ENCODE data around the gene ANKS1B.

ANKS1B gene

DNA sequence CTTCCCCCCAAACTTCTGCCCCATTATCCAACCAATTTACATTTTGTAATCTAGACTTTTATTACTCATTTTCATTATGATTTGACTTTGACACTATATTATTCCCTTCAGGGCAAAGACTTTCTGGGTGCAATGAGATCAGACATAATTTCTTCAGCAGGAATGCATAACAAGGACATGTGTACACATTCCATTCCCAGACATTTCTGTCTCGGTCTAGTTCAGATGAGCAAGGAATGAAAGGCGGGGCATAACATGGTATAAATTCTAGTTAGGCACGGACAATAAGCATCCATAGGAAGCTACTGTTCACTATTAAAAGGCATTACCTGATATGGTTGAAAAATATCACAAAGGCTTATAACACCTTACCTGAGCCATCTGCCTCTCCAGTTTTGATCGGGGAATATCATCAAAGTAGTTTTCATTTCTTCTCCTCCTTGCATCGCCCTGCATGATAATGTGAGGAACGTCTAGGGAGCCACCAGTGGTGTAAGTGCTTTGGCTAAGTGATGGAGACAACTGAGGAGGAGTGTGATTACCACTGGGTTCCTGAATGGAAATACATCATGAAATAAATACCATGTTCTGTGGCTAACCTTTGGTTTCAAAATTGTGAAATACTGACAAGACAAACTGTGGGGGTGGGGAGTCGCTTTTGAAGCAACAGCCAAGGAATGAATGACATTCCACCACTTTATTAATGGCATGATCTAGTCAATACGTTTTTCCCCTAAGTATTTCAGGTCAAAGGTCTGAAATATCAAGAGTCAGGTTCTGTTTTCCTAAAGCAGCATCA, 1155.7 kb downstream of the ANKS1B start:
- H3K27ac ChIP-seq = no peak overlapping the region
- H3K4me2 ChIP-seq = no peak overlapping the region
- no peaks in the 10 kb centered on the region for H3K4me1 ChIP-seq (ENCODE audit: low read depth, poor library complexity, severe bottlenecking)
- no peaks in the 10 kb centered on the region for H3K27me3 ChIP-seq (ENCODE audit: insufficient read depth, low read depth)
- H4K20me1 ChIP-seq (ENCODE audit: insufficient read depth) = no peaks in the 10 kb centered on the region
- no peaks in the 10 kb centered on the region for H3K36me3 ChIP-seq (ENCODE audit: insufficient read depth)
- H3K9ac ChIP-seq = no peak overlapping the region
- no peak overlapping the region for H2AFZ ChIP-seq (ENCODE audit: low read depth)
- TF ChIP-seq, protein P1, sequence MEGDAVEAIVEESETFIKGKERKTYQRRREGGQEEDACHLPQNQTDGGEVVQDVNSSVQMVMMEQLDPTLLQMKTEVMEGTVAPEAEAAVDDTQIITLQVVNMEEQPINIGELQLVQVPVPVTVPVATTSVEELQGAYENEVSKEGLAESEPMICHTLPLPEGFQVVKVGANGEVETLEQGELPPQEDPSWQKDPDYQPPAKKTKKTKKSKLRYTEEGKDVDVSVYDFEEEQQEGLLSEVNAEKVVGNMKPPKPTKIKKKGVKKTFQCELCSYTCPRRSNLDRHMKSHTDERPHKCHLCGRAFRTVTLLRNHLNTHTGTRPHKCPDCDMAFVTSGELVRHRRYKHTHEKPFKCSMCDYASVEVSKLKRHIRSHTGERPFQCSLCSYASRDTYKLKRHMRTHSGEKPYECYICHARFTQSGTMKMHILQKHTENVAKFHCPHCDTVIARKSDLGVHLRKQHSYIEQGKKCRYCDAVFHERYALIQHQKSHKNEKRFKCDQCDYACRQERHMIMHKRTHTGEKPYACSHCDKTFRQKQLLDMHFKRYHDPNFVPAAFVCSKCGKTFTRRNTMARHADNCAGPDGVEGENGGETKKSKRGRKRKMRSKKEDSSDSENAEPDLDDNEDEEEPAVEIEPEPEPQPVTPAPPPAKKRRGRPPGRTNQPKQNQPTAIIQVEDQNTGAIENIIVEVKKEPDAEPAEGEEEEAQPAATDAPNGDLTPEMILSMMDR (conservative IDR thresholded peaks at IDR 0.05; ENCODE audit: low read depth, low read length) = no peak
- no peaks in the 10 kb centered on the region for H3K79me2 ChIP-seq (ENCODE audit: insufficient read depth, low read depth)
- no peak overlapping the region for H3K4me3 ChIP-seq (IDR thresholded peaks at IDR 0.05; ENCODE audit: insufficient read depth, low read depth, low read length)

DNA sequence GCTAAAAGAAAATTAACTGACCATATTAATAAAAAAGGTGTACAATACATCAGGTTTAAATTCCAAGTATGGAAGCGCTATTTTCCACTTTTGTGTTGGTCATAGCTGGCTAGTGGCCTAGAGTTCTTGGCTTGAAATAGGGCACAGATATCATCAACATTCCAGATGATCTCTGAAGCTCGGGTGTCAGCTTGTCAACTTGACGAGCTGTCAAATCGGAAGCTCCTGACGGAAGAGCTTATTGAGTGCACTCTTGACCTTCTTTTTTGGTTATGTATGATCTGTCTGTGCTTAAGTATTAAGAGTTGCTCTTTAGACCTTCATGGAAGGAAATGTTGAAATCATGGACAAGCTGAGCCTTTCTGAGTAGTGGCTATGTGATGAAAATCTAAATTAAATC, 1161.7 kb downstream of the ANKS1B start:
- Histone ChIP-seq H3K27ac (no peak overlapping the region), H3K27me3 (ENCODE audit: insufficient read depth, low read depth) (no peaks in the 10 kb centered on the region), H3K4me3 (IDR thresholded peaks at IDR 0.05; ENCODE audit: insufficient read depth, low read depth, low read length) (no peak overlapping the region), H3K4me2 (no peak overlapping the region), H3K79me2 (ENCODE audit: insufficient read depth, low read depth) (no peaks in the 10 kb centered on the region), H2AFZ (ENCODE audit: low read depth) (no peak overlapping the region), H3K9ac (no peak overlapping the region), H3K36me3 (ENCODE audit: insufficient read depth) (no peaks in the 10 kb centered on the region), H4K20me1 (ENCODE audit: insufficient read depth) (no peaks in the 10 kb centered on the region), H3K4me1 (ENCODE audit: low read depth, poor library complexity, severe bottlenecking) (no peaks in the 10 kb centered on the region)
- TF ChIP-seq, protein P1 (conservative IDR thresholded peaks at IDR 0.05; ENCODE audit: low read depth, low read length) = no peak

DNA sequence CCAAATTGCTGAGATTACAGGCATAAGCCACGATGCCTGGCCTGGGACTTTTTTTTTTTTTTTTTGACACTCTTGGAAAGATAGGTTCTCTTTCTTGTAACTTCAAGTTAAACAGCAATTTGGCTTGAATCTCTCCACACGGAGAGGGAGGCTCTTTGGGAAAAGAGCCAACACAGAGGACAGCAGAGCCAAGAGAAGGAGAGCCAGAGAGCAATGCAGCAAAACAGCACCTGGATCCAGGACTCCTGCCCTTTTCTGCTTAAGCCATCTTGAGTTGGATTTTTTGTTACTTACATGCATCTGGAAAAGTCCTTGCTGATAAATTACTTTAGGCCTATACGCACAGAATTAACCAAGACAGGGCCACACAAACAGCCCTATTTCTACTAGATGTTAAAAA, 1162.9 kb downstream of the ANKS1B start:
- H3K79me2 ChIP-seq (ENCODE audit: insufficient read depth, low read depth) = no peaks in the 10 kb centered on the region
- H3K27ac ChIP-seq = no peak overlapping the region
- no peak overlapping the region for H3K9ac ChIP-seq

DNA sequence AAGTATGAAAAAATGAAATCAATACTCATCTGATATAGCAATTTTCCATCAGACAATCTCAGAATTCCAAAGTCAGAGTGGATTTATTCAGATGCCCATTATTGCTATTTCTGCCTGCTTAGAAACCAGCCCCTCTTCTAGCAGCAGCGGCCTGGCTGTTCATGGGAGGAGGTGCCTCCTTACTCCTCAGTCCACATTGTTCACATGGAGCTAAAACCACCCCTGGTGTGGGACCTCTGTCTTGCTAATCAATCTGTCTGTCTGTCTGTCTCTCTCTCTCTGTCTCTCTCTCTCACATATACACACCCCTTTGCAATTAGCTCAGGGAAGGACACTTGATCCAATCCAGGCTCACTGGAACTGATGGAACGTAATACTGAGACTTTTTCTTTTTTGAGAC, 1163.5 kb downstream of the ANKS1B start:
- H2AFZ ChIP-seq (ENCODE audit: low read depth) = no peak overlapping the region
- no peak overlapping the region for H3K4me3 ChIP-seq (IDR thresholded peaks at IDR 0.05; ENCODE audit: insufficient read depth, low read depth, low read length)
- no peak overlapping the region for H3K4me2 ChIP-seq
- no peak overlapping the region for H3K27ac ChIP-seq
- TF ChIP-seq, protein P1 (conservative IDR thresholded peaks at IDR 0.05; ENCODE audit: low read depth, low read length) = no peak
- H3K79me2 ChIP-seq (ENCODE audit: insufficient read depth, low read depth) = no peaks in the 10 kb centered on the region
- H3K27me3 ChIP-seq (ENCODE audit: insufficient read depth, low read depth) = no peaks in the 10 kb centered on the region
- H3K4me1 ChIP-seq (ENCODE audit: low read depth, poor library complexity, severe bottlenecking) = no peaks in the 10 kb centered on the region
- H3K36me3 ChIP-seq (ENCODE audit: insufficient read depth) = no peaks in the 10 kb centered on the region
- H3K9ac ChIP-seq = no peak overlapping the region
- no peaks in the 10 kb centered on the region for H4K20me1 ChIP-seq (ENCODE audit: insufficient read depth)

More for the DNA sequence above, 1162.9 kb downstream of the ANKS1B start:
- Histone ChIP-seq H3K4me2 (no peak overlapping the region), H3K4me1 (ENCODE audit: low read depth, poor library complexity, severe bottlenecking) (no peaks in the 10 kb centered on the region), H3K4me3 (IDR thresholded peaks at IDR 0.05; ENCODE audit: insufficient read depth, low read depth, low read length) (no peak overlapping the region), H2AFZ (ENCODE audit: low read depth) (no peak overlapping the region), H3K27me3 (ENCODE audit: insufficient read depth, low read depth) (no peaks in the 10 kb centered on the region), H4K20me1 (ENCODE audit: insufficient read depth) (no peaks in the 10 kb centered on the region), H3K36me3 (ENCODE audit: insufficient read depth) (no peaks in the 10 kb centered on the region)
- TF ChIP-seq, protein P1 (conservative IDR thresholded peaks at IDR 0.05; ENCODE audit: low read depth, low read length) = no peak
